Lower lobe of right lung (tissue), 2 donors: ENCODE measurements around the gene UPB1. TPM values are rescaled to one million over a fixed set of nuclear protein-coding genes. Genes with fewer than 3 reads are reported as not detected.

Experiments used
- ATAC-seq, 2 donors: fragments of 200-7000 bp; cut with Tn5 transposase; one replicate each; pipeline ENCODE4 v1.9.1; 2020 to 2022; ENCODE audit warnings: mild to moderate bottlenecking in 2 of 2, moderate library complexity in 2 of 2
- DNase-seq: peaks from one replicate; pipeline ENCODE4 v3.0.0-alpha.2; 2020
- H3K27ac ChIP-seq: fragments of 200-600 bp; one replicate; pipeline ENCODE4 v1.8.0; 2022
- H3K27me3 ChIP-seq: fragments of 200-600 bp; one replicate; pipeline ENCODE4 v1.8.0; 2022; ENCODE audit warnings: low read depth
- H3K36me3 ChIP-seq: fragments of 200-600 bp; one replicate; pipeline ENCODE4 v1.8.0; 2022; ENCODE audit warnings: mild to moderate bottlenecking
- H3K4me1 ChIP-seq: fragments of 200-600 bp; one replicate; pipeline ENCODE4 v1.8.0; 2022
- H3K4me3 ChIP-seq: fragments of 200-600 bp; one replicate; pipeline ENCODE4 v1.8.0; 2022; ENCODE audit warnings: mild to moderate bottlenecking
- H3K9me3 ChIP-seq: fragments of 200-600 bp; one replicate; pipeline ENCODE4 v1.8.0; 2022
- intact Hi-C: fragments of 100-400 bp; cut with DNase I; formaldehyde crosslinking; loops from one replicate; pipeline ENCODE4 v1.11.0; 2022
- total RNA-seq: library from RNA; stranded (reverse); fragmentation: NEBNext Ultra II Directional; extraction: Animal tissue kit (Norgen Biotek cat#: 25700); gene quantifications from one replicate; pipeline ENCODE4 v1.2.1, GENCODE V29; 2021
- TF ChIP-seq, protein P1 (sequence below): fragments of 200-600 bp; IDR thresholded peaks from one replicate; pipeline ENCODE4 v1.8.0; 2022; ENCODE audit warnings: antibody characterized with exemption, mild to moderate bottlenecking
- donor health status: DM: no; HTN: yes; CAD: no; lungs with severe emphysema.

UPB1 gene
- total RNA-seq, 1 donor from 2014 or later: 1.2 TPM

- intact Hi-C loops: no loop called here
- DNase-seq: no peak
- no peak for ATAC-seq
- Histone ChIP-seq H3K4me1 (peaks cover 25% of the 10 kb centered on the region), H3K4me3 (no peak overlapping the region), H3K36me3 (no peaks in the 10 kb centered on the region), H3K9me3 (no peaks in the 10 kb centered on the region), H3K27ac (peak overlapping the region; percentile 20), H3K27me3 (no peaks in the 10 kb centered on the region)
- TF ChIP-seq, protein P1, sequence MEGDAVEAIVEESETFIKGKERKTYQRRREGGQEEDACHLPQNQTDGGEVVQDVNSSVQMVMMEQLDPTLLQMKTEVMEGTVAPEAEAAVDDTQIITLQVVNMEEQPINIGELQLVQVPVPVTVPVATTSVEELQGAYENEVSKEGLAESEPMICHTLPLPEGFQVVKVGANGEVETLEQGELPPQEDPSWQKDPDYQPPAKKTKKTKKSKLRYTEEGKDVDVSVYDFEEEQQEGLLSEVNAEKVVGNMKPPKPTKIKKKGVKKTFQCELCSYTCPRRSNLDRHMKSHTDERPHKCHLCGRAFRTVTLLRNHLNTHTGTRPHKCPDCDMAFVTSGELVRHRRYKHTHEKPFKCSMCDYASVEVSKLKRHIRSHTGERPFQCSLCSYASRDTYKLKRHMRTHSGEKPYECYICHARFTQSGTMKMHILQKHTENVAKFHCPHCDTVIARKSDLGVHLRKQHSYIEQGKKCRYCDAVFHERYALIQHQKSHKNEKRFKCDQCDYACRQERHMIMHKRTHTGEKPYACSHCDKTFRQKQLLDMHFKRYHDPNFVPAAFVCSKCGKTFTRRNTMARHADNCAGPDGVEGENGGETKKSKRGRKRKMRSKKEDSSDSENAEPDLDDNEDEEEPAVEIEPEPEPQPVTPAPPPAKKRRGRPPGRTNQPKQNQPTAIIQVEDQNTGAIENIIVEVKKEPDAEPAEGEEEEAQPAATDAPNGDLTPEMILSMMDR: no peak
Measured at GRCh38 chr22:24467340-24467739, 27.8 kb upstream of the UPB1 start.

GRCh38 chr22:24471570-24471969, 23.6 kb upstream of the UPB1 start:
- no peak overlapping the region for H3K4me3 ChIP-seq
- no peaks in the 10 kb centered on the region for H3K36me3 ChIP-seq
- TF ChIP-seq, protein P1: no peak
- H3K9me3 ChIP-seq: no peaks in the 10 kb centered on the region
- ATAC-seq (peak in 1 of 2 donors; percentile 56), DNase-seq (no peak)
- no peak overlapping the region for H3K27ac ChIP-seq
- intact Hi-C loops: no loop called here
- no peaks in the 10 kb centered on the region for H3K27me3 ChIP-seq
- H3K4me1 ChIP-seq: peaks cover 16% of the 10 kb centered on the region

- Histone ChIP-seq H3K4me1 (peaks cover 5% of the 10 kb centered on the region), H3K36me3 (no peaks in the 10 kb centered on the region), H3K4me3 (no peak overlapping the region), H3K27ac (no peak overlapping the region), H3K9me3 (no peaks in the 10 kb centered on the region), H3K27me3 (no peaks in the 10 kb centered on the region)
- TF ChIP-seq, protein P1: no peak
- no peak for ATAC-seq
- no peak for DNase-seq
- intact Hi-C loops: no loop called here
Measured at GRCh38 chr22:24473284-24473683, 21.8 kb upstream of the UPB1 start.

DNA sequence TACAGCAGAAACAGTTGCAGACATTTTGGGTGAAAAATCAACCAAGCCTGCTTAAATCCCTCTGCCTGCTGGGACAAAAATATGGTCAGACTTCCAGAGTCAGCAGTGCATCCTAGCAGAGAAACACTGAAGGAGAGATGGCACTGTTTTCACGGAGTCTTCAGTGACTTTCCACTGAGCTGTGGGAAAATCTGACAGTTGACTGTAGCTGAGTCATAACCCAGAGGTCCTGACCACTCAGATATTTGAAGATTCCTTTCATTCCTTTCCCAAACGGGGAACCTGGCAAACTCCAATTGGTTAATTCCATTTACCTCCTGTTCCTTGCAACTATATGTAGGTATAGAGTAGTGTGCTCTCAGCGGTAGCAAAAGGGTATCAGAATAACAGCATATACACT, 20.9 kb upstream of the UPB1 start:
- H3K36me3 ChIP-seq: no peaks in the 10 kb centered on the region
- intact Hi-C loops: no loop called here
- no peak overlapping the region for H3K27ac ChIP-seq
- H3K9me3 ChIP-seq: no peaks in the 10 kb centered on the region
- no peak overlapping the region for H3K4me3 ChIP-seq
- TF ChIP-seq, protein P1: no peak
- H3K4me1 ChIP-seq: peaks cover 5% of the 10 kb centered on the region
- DNase-seq (no peak), ATAC-seq (no peak)
- no peaks in the 10 kb centered on the region for H3K27me3 ChIP-seq

GRCh38 chr22:24474649-24475255, 20.4 kb upstream of the UPB1 start:
- intact Hi-C loops: no loop called here
- ATAC-seq (no peak), DNase-seq (no peak)
- Histone ChIP-seq H3K4me3 (no peak overlapping the region), H3K4me1 (peaks cover 5% of the 10 kb centered on the region), H3K27ac (no peak overlapping the region), H3K27me3 (no peaks in the 10 kb centered on the region), H3K9me3 (no peaks in the 10 kb centered on the region), H3K36me3 (no peaks in the 10 kb centered on the region)
- TF ChIP-seq, protein P1: no peak

- no peaks in the 10 kb centered on the region for H3K36me3 ChIP-seq
- peaks cover 19% of the 10 kb centered on the region for H3K4me1 ChIP-seq
- DNase-seq: no peak
- TF ChIP-seq, protein P1: no peak
- no peaks in the 10 kb centered on the region for H3K27me3 ChIP-seq
- no peak for ATAC-seq
- intact Hi-C loops: no loop called here
- no peaks in the 10 kb centered on the region for H3K9me3 ChIP-seq
- no peak overlapping the region for H3K4me3 ChIP-seq
- H3K27ac ChIP-seq: no peak overlapping the region
Measured at GRCh38 chr22:24481641-24482040, 13.5 kb upstream of the UPB1 start.
